RWPE1 (cell line): ENCODE results near the gene VN1R5.

Experiments used
- CTCF ChIA-PET: fragments of 350-600 bp; sonication (Branson Sonifier 250); formaldehyde crosslinking; extraction: SDS; loops from one replicate; lab custom pipeline; 2021; lab: Yijun Ruan, JAX
- POLR2A ChIA-PET: fragments of 400-600 bp; formaldehyde crosslinking; extraction: SDS; loops from one replicate; lab custom pipeline; 2020; ENCODE audit warnings: antibody characterized with exemption; ENCODE audit not compliant: low non-redundant PET; lab: Yijun Ruan, JAX
- DNase-seq: peaks from one replicate; pipeline ENCODE4 v3.0.0; 2012; ENCODE audit warnings: low spot score
- H3K27ac ChIP-seq: fragments of 450-650 bp; 2 replicates; pipeline ENCODE4 v1.5.1; 2017
- CTCF ChIP-seq: fragments of 450-650 bp; conservative IDR thresholded peaks from 2 replicates; pipeline ENCODE4 v1.5.1; 2017; ENCODE audit warnings: low read depth, mild to moderate bottlenecking

VN1R5 gene

GRCh38 chr1:247241691-247242090, 14.2 kb upstream of the VN1R5 start:
- peak; percentile 31 for DNase-seq
- H3K27ac ChIP-seq = no peak overlapping the region
- ChIA-PET POLR2A (no interaction called here), CTCF (no interaction called here)
- TF ChIP-seq CTCF = no peak

- no peak overlapping the region for H3K27ac ChIP-seq
- ChIA-PET POLR2A (no interaction called here), CTCF (no interaction called here)
- DNase-seq = no peak
- no peak for TF ChIP-seq CTCF
These were observed 12.2 kb upstream of the VN1R5 start for GRCh38 chr1:247243524-247244137.

- POLR2A ChIA-PET = no interaction called here
- TF ChIP-seq CTCF = no peak
- H3K27ac ChIP-seq = no peak overlapping the region
- no peak for DNase-seq
- CTCF ChIA-PET = no interaction called here
These were observed 9.4 kb upstream of the VN1R5 start for GRCh38 chr1:247246325-247247115.

- no peak for DNase-seq
- ChIA-PET POLR2A (no interaction called here), CTCF (no interaction called here)
- no peak for TF ChIP-seq CTCF
- H3K27ac ChIP-seq = no peak overlapping the region
These were observed 8.3 kb upstream of the VN1R5 start for GRCh38 chr1:247247568-247247967.

GRCh38 chr1:247266053-247266452, 10.2 kb downstream of the VN1R5 start:
- ChIA-PET POLR2A (no interaction called here), CTCF (no interaction called here)
- DNase-seq = no peak
- TF ChIP-seq CTCF = no peak
- no peak overlapping the region for H3K27ac ChIP-seq

- TF ChIP-seq CTCF = no peak
- ChIA-PET POLR2A (no interaction called here), CTCF (no interaction called here)
- DNase-seq = no peak
- H3K27ac ChIP-seq = no peak overlapping the region
These were observed 12.6 kb downstream of the VN1R5 start for GRCh38 chr1:247268390-247269045.
